Activated CD4-positive, CD25-positive, alpha-beta regulatory T cell (primary cell): ENCODE measurements around the gene ADCY1.
"Not testable (repeated sequence)": the region's sequence is repeated elsewhere in the genome, so short reads cannot be mapped to it uniquely, and the experiment has no call there.

Experiments used
- DNase-seq, 4 experiments: peaks; one replicate each; lab custom pipeline; 2025; lab: John Stamatoyannopoulos, UW

Gene ADCY1

GRCh38 chr7:45712872-45713668 is 138.9 kb downstream of the ADCY1 start:
- DNase-seq: no peak

DNA sequence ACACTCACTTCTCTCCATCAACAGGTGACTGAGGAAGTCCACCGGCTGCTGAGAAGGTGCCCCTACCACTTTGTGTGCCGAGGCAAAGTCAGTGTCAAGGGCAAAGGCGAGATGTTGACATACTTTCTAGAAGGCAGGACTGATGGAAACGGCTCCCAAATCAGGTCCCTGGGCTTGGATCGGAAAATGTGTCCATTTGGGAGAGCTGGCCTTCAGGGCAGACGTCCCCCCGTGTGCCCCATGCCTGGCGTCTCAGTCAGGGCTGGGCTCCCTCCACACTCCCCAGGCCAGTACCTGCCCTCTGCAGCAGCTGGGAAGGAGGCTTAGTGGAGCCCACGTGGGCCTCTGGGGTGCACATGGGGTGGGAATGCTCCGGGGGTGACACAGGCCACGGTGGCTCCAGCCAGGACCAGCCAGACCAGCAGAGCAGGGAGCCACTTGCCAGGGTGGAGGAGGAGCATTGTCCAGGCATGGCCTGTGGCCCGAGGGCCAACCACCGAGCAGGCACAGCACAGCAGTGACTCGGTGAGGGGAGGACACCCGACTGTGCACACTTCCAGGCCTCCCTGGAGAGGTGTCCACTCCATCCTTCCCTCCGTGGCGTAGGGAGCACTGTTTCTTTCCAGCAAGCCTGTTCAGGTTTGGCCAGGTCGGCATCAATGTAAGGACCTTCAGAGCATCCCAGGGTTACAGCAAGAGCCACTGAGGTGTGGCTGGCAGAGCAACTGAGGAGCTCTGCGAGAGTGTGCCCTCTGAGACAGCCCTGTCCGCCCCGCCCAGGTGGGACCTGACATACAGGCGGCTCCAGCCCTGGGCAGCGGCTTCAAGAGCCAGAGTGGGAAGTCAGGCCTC is 139.7 kb downstream of the ADCY1 start:
- no peak for DNase-seq

DNA sequence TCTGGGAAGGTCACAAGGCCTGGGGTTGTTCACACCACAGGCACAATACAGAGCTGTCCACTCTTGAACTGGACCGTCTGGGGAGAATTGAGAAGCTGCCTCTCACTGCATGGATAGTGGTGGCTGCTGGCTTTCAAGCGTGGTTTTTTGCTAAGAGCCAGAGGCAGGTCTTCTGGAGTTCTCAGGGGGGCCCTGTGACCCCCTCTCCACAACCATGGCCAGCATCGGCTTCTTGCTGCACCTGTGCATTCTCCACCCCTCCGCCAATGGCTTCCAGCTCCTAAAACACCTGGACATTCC is 140.3 kb downstream of the ADCY1 start:
- no peak for DNase-seq

DNA sequence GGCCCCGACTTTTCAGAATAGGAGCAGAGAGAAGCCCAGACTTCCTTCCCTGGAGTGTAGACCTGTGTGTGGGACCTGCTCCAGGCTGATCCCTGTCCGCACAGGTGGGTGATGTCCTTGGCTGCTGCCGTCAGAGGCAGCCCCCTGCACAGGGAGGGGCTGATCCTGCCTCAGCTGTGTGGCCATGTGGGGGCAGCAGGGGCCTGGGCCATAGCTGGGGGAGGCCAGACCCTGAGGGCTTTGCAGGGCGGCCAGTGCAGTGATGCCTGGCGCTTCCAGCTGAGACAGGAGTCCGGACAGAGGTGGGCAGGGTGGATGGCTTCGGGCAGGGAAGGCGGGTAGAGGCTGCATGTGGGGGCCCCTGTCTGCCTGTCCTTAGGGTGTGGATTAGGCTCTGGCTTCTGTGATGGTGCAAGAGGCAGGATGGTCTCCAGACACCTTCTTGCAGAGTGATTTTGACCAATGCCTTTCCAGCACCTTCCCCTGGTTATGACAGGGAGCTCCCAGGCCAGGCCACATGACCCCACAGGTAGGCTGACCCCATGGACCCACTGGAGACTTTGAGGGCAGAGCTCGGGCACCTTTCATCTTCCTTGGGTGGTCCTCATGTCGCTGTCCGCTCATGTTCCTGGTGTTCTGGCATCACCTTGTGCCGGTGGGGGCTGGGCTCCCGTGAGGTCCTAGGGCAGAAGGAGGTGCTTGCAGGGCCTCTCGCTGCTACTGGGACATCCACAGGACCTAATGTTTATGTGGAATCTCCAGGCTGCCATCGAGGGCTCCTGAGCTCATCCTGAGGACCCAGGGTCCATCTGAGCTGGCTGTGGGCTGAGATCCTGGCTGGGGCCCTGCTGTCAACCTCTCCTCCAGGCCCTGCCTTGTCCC is 141.5 kb downstream of the ADCY1 start:
- no peak for DNase-seq

- DNase-seq: no peak
These were observed 142.4 kb downstream of the ADCY1 start for GRCh38 chr7:45716380-45717203.

GRCh38 chr7:45717537-45718235 is 143.5 kb downstream of the ADCY1 start:
- DNase-seq: no peak

GRCh38 chr7:45718464-45719330 is 144.5 kb downstream of the ADCY1 start:
- no peak for DNase-seq

GRCh38 chr7:45720989-45721388 is 146.8 kb downstream of the ADCY1 start:
- no peak for DNase-seq

- DNase-seq: no peak
These were observed 147.8 kb downstream of the ADCY1 start for GRCh38 chr7:45721686-45722598.

- not testable (repeated sequence) for DNase-seq
These were observed 151.1 kb downstream of the ADCY1 start for GRCh38 chr7:45725231-45725630.

DNA sequence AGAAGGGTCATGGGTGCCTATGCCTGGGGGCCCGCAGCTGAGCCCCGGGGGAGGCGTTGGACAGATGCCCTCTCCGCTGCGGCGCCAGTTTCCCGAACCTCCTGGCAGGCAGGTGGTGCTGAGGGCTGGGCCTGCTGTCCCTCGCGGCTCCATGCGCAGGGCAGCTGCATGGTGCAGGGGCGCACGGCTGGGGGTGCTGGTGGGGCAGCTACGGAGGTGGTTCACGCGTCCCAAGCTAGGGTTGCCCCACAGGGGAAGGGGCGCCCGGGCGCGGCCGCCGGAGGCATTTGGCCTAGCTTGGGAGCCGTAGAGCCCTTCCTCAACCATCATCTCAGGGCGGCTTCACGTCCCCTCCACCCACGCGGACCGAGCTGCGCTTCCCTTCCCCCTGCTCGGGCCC is 152.7 kb downstream of the ADCY1 start:
- DNase-seq: no peak

DNA sequence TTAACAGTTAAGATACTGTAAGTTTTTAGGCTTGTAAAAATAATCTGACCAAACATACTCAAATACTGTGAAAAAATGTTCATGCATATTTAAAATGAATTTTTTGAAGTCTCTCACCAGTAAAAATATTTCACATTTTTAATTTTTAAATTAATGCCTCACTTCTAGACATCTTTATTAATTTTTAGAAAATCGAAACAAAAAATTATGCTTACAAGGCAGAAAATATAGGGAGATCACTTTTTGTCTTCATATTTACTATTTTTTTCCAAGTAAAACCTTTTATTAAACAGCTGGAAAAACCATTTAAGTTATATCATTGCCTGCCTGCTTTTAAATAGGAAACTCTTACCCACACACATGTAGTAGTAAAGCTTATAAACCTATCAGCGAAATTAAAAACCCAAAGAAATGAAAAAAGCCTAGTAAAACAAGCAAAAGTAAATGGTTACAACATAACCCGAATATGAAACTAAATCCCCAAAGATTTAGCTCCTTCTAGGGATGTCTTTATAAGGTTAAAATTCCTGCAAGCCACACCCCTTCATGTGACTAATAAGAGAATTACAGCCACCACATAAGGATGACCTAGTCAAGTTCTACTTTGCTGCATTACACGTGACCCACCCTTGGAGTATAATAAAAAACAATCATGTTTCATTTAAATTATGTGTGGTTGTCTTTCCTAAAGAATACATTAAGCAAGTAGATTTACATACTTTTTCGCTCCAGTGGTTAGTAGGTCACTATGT is 157.7 kb downstream of the ADCY1 start:
- DNase-seq: not testable (repeated sequence)

- DNase-seq: not testable (repeated sequence)
These were observed 164.8 kb downstream of the ADCY1 start for GRCh38 chr7:45738920-45739319.

DNA sequence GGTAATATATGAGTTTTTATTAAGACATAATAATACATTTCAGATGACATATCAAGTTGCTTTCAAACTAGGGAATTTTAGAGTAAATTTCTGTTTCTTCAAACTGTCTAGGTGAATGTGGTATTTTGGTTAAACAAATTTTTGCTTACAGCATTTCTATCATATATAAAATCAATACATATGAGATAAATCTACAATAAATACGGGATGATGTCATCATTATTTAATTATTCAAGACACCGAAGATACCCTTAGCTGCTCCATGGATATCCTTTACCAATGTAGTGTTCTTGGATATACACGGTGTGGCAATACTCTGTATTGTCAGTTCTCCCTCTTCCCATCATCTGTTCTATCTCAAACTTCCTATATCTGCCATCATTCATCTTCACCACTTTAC is 166.4 kb downstream of the ADCY1 start:
- not testable (repeated sequence) for DNase-seq

DNA sequence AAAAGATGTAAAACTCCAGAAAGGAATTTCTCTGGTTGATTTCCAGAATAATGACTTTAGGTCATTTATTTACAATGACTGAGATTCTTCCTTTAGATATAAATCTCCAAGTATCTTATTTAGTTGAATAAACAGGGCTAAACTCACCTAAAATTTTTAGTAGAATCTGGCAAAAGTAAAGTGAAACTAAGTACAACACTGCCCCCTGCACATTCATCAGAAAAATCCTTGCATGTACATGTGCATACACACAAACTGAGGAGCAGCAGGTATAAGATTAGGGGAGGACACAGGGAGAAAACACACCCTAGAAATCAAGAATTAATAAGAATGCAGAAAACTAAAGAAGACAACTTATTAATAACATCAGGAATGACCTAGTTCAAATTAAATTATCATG is 174.8 kb downstream of the ADCY1 start:
- DNase-seq: not testable (repeated sequence)

DNA sequence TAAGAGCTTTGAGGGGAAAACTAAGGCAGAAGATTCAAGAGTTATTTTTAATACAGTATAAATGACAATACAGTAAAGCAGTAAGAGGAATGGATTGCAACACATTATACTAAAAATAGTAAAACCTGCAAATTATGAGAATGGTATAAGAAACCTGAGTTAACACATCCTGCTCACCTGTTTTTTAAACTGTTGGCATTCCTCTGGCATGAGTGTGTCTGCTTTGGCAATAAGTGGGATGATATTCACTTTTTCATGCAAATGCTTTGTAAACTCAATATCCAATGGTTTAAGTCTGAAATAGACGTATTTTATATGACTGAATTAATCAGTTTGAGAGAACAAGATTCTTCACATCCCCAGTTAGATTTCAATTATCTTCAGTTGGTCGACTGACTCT is 177.2 kb downstream of the ADCY1 start:
- not testable (repeated sequence) for DNase-seq

GRCh38 chr7:45756333-45756732 is 182.2 kb downstream of the ADCY1 start:
- DNase-seq: not testable (repeated sequence)

GRCh38 chr7:45756757-45757156 is 182.6 kb downstream of the ADCY1 start:
- not testable (repeated sequence) for DNase-seq
